Lower leg skin (tissue), 4 donors: ENCODE data around the gene VWC2L. TPM values are rescaled to one million over a fixed set of nuclear protein-coding genes. Genes with fewer than 3 reads are reported as not detected.

ENCODE experiments used
- DNase-seq, 2 donors: peaks; one replicate each; pipeline ENCODE4 v3.0.0-alpha.2; 2019; ENCODE audit warnings: low spot score in 2 of 2
- H3K4me3 ChIP-seq: fragments of 200-600 bp; sonication (generic); 2 replicates; pipeline ENCODE4 v1.5.1; 2017; ENCODE audit warnings: mild to moderate bottlenecking, low read depth; ENCODE audit not compliant: poor library complexity, severe bottlenecking
- POLR2A ChIP-seq, 2 donors: fragments of 450-650 bp; IDR thresholded peaks; one replicate each; pipeline ENCODE4 v1.6.1; 2016 to 2017; ENCODE audit warnings: antibody characterized with exemption in 2 of 2, mild to moderate bottlenecking in 1 of 2, moderate library complexity in 1 of 2
- WGBS, 2 donors: methylation state at CpG; one replicate each; pipeline ENCODE4 v1.1.5; 2018; 5-methylcytosine and 5-hydroxymethylcytosine counted together
- intact Hi-C: fragments of 100-400 bp; cut with DNase I; formaldehyde crosslinking; loops from one replicate; pipeline ENCODE4 v1.15.0; 2023; ENCODE audit warnings: low total_unique reads
- total RNA-seq, 4 donors: library from RNA; depleted of rRNA; stranded (reverse); fragments of >200 nt; gene quantifications; one replicate each; pipeline ENCODE4 v1.1.0, GENCODE V29; 2016
- TF ChIP-seq, protein P1 (sequence below), 3 donors: fragments of 450-650 bp; IDR thresholded peaks; one replicate each; pipeline ENCODE4 v1.5.1; 2016; ENCODE audit warnings: antibody characterized with exemption in 3 of 3, mild to moderate bottlenecking in 3 of 3, moderate library complexity in 2 of 3

Gene VWC2L
- total RNA-seq, 4 donors from 2014 or later, result not detected

DNA sequence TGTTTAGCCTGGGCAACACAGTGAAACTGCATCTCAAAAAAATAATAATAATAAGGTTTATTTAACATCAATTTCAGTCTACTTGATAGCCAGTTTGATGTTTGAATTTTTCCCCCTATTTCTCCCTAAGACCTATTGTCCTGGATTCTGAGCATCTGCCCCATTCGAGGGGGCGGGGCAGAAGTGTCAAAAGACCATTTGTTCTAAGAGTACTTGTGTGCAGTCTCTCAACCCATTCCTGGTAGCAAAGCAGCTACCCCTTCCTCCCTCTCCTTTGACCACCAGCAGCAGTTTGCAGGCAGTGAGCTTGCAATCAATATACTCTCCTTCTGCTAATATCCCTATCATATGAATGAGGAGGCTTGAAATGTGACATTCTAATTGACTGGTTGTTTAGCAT, 71.9 kb downstream of the VWC2L start:
- intact Hi-C loops, result no loop called here
- no peak for DNase-seq
- no peak for TF ChIP-seq POLR2A (IDR thresholded peaks at IDR 0.05)
- TF ChIP-seq, protein P1, sequence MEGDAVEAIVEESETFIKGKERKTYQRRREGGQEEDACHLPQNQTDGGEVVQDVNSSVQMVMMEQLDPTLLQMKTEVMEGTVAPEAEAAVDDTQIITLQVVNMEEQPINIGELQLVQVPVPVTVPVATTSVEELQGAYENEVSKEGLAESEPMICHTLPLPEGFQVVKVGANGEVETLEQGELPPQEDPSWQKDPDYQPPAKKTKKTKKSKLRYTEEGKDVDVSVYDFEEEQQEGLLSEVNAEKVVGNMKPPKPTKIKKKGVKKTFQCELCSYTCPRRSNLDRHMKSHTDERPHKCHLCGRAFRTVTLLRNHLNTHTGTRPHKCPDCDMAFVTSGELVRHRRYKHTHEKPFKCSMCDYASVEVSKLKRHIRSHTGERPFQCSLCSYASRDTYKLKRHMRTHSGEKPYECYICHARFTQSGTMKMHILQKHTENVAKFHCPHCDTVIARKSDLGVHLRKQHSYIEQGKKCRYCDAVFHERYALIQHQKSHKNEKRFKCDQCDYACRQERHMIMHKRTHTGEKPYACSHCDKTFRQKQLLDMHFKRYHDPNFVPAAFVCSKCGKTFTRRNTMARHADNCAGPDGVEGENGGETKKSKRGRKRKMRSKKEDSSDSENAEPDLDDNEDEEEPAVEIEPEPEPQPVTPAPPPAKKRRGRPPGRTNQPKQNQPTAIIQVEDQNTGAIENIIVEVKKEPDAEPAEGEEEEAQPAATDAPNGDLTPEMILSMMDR (IDR thresholded peaks at IDR 0.05), result no peak
- no peak overlapping the region for H3K4me3 ChIP-seq
- 83 to 87% methylated on average over 2 of the region's 2 CpGs for WGBS, 2 donors

DNA sequence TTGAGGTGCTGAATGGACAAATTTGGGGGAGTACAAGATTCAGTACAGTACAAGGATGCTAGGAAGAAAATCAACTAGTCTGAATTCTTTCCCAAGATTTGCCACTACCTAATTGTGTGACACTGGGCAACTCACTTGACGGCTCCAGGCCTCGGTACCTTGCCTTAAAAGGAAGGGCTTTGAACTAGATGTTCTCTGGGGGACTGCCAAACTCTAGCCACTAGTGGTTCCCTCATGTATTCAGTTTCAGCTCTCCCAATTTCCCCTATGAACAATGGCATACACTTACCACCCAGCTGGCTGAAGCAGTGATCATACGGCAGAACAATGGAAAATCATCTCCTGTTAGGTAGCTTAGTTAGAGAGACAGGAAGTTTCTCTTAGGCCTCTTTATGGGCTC, 73.4 kb downstream of the VWC2L start:
- WGBS, 2 donors, result 63 to 74% methylated on average over 3 of the region's 3 CpGs
- no peak overlapping the region for H3K4me3 ChIP-seq
- no peak for DNase-seq
- TF ChIP-seq, protein P1 (IDR thresholded peaks at IDR 0.05), result no peak
- no peak for TF ChIP-seq POLR2A (IDR thresholded peaks at IDR 0.05)
- intact Hi-C loops, result no loop called here

DNA sequence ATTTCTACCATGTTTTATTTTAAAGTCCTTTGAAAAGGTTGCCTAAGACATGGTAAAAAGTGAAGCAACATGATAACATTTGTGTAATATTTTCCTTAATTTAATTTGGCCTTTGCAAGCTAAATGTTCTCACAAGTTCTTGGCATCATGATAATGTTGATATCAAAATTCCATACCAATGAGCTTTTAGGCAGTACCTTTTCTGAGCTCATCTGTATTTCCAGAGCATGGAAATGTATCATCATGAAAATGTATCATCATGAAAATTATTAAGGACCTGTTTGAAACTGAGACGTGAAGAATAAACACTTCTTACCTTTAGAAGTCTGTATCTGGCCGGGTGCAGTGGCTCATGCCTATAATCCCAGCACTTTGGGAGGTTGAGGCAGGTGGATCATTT, 73.8 kb downstream of the VWC2L start:
- TF ChIP-seq, protein P1 (IDR thresholded peaks at IDR 0.05), result no peak
- TF ChIP-seq POLR2A (IDR thresholded peaks at IDR 0.05), result no peak

DNA sequence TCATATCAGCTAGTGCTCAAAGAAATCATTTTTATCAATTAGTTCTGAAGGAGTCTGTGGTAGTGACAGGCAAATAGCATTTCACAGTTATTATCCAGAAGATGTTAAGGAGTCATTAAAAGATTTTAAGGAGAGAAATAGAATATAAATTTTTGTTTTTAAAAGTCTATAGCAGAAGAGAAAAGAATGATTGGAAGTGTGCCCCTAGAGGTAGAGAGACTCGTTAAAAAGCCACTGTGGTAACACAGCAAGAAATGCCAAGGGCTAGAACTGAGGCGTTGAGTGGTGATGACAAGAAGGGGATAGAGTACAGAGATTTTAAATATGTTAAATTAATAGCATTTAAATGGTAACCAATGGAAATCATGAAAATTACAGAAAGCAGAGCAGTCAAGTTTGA, 78.3 kb downstream of the VWC2L start:
- intact Hi-C loops, result no loop called here
- DNase-seq, result no peak
- TF ChIP-seq, protein P1 (IDR thresholded peaks at IDR 0.05), result no peak
- TF ChIP-seq POLR2A (IDR thresholded peaks at IDR 0.05), result no peak
- 69 to 71% methylated on average over 2 of the region's 2 CpGs for WGBS, 2 donors
- no peak overlapping the region for H3K4me3 ChIP-seq

More for the DNA sequence above, 73.8 kb downstream of the VWC2L start:
- no peak for DNase-seq
- WGBS, 2 donors, result 81 to 83% methylated on average over 2 of the region's 2 CpGs
- no peak overlapping the region for H3K4me3 ChIP-seq
- intact Hi-C loops, result no loop called here

DNA sequence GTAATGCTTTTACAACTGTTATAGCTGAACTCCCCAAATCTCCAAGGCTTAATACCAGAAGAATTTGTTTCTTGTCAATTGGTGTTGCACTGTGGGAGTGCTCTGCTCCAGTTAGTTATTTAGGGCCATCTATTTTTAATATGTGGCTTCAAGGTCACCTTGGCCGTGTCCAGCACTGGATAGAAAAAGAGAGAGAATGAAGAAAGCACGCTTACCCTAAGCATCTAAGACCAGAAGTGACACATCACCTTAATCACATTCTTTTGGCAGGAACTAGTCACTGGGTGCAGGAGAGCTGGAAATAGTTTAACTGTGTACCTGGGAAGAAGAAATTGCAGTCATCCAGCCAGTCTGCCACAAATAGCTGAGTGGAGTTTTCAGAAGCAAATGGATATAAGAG, 78.8 kb downstream of the VWC2L start:
- H3K4me3 ChIP-seq, result no peak overlapping the region
- no peak for TF ChIP-seq POLR2A (IDR thresholded peaks at IDR 0.05)
- TF ChIP-seq, protein P1 (IDR thresholded peaks at IDR 0.05), result no peak
- intact Hi-C loops, result no loop called here
- no peak for DNase-seq
- 71% methylated on average over 2 of the region's 2 CpGs for WGBS, 2 donors

DNA sequence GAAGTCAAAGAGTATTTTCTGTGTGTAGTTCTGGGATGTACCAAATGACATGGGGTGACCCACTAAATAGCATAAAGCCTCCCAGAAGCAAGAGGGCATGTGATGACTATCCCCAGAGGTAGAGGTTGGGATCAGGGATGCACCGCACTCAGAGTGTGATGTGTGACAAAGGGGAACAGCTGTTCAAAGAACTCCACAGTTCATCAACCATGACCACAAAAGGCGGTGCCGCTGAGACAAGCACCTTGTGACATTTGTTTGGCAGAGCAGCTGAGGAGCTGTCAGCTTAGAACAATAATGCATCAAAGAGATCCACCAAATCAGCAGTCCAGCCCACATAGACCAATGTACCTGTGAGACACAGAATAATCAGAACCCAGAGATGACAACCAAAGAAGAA, 81.3 kb downstream of the VWC2L start:
- TF ChIP-seq, protein P1 (IDR thresholded peaks at IDR 0.05), result no peak
- TF ChIP-seq POLR2A (IDR thresholded peaks at IDR 0.05), result no peak
- WGBS, 2 donors, result 90 to 91% methylated on average over 3 of the region's 3 CpGs
- intact Hi-C loops, result no loop called here

More for the DNA sequence above, 81.3 kb downstream of the VWC2L start:
- no peak overlapping the region for H3K4me3 ChIP-seq
- DNase-seq, result no peak
